GM21576 (cell line): Measurements from ENCODE around the gene VPS13D.

ENCODE experiments used
- ATAC-seq: cut with Tn5 transposase; IDR thresholded peaks from one replicate; pipeline ENCODE4 v1.9.1; 2021; ENCODE audit warnings: mild to moderate bottlenecking, moderate library complexity; ENCODE audit not compliant: unreplicated experiment

VPS13D gene

GRCh38 chr1:12333036-12333785, 103.4 kb downstream of the VPS13D start:
- no peak for ATAC-seq

GRCh38 chr1:12335815-12336214, 106.0 kb downstream of the VPS13D start:
- ATAC-seq, result no peak

- no peak for ATAC-seq
Observed at GRCh38 chr1:12336413-12336812, 106.6 kb downstream of the VPS13D start.

GRCh38 chr1:12338017-12338416, 108.2 kb downstream of the VPS13D start:
- ATAC-seq, result no peak

- ATAC-seq, result no peak
Observed at GRCh38 chr1:12338823-12339222, 109.0 kb downstream of the VPS13D start.

- no peak for ATAC-seq
Observed at GRCh38 chr1:12339396-12339795, 109.6 kb downstream of the VPS13D start.

GRCh38 chr1:12339811-12340543, 110.1 kb downstream of the VPS13D start:
- no peak for ATAC-seq

GRCh38 chr1:12340544-12340930, 110.7 kb downstream of the VPS13D start:
- ATAC-seq, result no peak

- ATAC-seq, result no peak
Observed at GRCh38 chr1:12341667-12342066, 111.8 kb downstream of the VPS13D start.

GRCh38 chr1:12342401-12343003, 112.7 kb downstream of the VPS13D start:
- no peak for ATAC-seq

GRCh38 chr1:12343823-12344487, 114.1 kb downstream of the VPS13D start:
- no peak for ATAC-seq

- no peak for ATAC-seq
Observed at GRCh38 chr1:12344596-12345349, 114.9 kb downstream of the VPS13D start.

- no peak for ATAC-seq
Observed at GRCh38 chr1:12345350-12346217, 115.8 kb downstream of the VPS13D start.

- ATAC-seq, result no peak
Observed at GRCh38 chr1:12346483-12347151, 116.8 kb downstream of the VPS13D start.

- no peak for ATAC-seq
Observed at GRCh38 chr1:12348113-12348512, 118.3 kb downstream of the VPS13D start.

GRCh38 chr1:12353981-12354380, 124.2 kb downstream of the VPS13D start:
- no peak for ATAC-seq

- no peak for ATAC-seq
Observed at GRCh38 chr1:12356004-12356890, 126.4 kb downstream of the VPS13D start.

- ATAC-seq, result no peak
Observed at GRCh38 chr1:12358499-12358898, 128.7 kb downstream of the VPS13D start.
